ENCODE measurements around the gene KLHL3. TPM values are rescaled to one million over a fixed set of nuclear protein-coding genes. Genes with fewer than 3 reads are reported as not detected.

KLHL3 gene
- total and polyA plus RNA-seq, 9 of the 15 experiments (the other 6 are each of a cell fraction or from before 2014, with no cell fraction given): under 0.01 to 1.5 (median 0.22) TPM

DNA sequence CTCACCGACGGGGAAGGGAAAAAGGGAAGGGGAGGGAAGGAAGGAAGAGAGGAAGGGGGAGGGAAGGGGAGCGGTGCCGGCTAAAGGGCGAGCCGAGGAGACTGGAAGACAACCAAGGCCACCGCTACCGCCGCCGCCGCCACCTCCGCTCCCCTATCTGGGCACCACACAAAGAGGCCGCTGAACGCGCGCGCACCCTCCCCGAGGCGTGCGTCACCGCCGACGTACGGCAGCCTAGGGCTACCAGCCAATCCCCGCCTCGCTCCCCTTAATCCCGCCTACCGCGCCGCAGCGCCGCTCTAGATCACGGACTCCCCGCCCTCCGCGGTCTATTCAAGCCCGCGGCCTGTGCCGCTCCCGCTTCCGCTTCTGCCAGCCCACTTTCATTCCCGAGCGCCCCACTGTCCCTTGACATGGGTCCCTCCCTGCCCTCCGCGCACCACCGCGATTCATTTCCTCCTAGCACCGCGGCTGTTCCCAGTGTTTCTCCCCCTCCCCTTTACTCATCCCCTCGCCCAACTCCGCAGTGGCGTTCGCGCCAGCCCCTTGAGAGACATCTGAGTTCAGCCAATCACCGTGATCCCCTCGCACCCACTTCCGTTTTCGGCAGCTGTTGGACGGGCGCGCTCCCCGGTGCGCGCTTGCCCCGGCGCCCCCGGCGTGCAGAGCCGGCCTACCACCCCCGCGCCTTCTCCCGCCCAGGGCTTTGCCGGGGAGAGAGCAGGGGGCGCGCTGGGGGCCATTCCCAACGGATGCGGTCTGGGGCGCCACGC is 18.5 kb upstream of the KLHL3 start, which contains the start of gene HNRNPA0 (continued):
- no peak for TF ChIP-seq GTF2A2 (tag; IDR thresholded peaks at IDR 0.05)
- TF ChIP-seq PHF8 (IDR thresholded peaks at IDR 0.05; ENCODE audit: borderline replicate concordance, low read length): peak; percentile 84
- TF ChIP-seq, protein P1, sequence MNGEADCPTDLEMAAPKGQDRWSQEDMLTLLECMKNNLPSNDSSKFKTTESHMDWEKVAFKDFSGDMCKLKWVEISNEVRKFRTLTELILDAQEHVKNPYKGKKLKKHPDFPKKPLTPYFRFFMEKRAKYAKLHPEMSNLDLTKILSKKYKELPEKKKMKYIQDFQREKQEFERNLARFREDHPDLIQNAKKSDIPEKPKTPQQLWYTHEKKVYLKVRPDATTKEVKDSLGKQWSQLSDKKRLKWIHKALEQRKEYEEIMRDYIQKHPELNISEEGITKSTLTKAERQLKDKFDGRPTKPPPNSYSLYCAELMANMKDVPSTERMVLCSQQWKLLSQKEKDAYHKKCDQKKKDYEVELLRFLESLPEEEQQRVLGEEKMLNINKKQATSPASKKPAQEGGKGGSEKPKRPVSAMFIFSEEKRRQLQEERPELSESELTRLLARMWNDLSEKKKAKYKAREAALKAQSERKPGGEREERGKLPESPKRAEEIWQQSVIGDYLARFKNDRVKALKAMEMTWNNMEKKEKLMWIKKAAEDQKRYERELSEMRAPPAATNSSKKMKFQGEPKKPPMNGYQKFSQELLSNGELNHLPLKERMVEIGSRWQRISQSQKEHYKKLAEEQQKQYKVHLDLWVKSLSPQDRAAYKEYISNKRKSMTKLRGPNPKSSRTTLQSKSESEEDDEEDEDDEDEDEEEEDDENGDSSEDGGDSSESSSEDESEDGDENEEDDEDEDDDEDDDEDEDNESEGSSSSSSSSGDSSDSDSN (IDR thresholded peaks at IDR 0.05; ENCODE audit: borderline replicate concordance in 1 of 2, low read depth in 2 of 2, low read length in 2 of 2): peak in 1 of 2 experiments; percentile 75; a peak in 1 of 4 replicates
- TF ChIP-seq, protein P2, sequence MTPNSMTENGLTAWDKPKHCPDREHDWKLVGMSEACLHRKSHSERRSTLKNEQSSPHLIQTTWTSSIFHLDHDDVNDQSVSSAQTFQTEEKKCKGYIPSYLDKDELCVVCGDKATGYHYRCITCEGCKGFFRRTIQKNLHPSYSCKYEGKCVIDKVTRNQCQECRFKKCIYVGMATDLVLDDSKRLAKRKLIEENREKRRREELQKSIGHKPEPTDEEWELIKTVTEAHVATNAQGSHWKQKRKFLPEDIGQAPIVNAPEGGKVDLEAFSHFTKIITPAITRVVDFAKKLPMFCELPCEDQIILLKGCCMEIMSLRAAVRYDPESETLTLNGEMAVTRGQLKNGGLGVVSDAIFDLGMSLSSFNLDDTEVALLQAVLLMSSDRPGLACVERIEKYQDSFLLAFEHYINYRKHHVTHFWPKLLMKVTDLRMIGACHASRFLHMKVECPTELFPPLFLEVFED (CRISPR knock-in tag; conservative IDR thresholded peaks at IDR 0.05): peak; percentile 81
- peak; percentile 84 for TF ChIP-seq MYC (IDR thresholded peaks at IDR 0.05; ENCODE audit: low read depth, low read length)
- TF ChIP-seq MYC (CRISPR knock-in tag; IDR thresholded peaks at IDR 0.05; ENCODE audit: borderline replicate concordance, low read depth): peak; percentile 69; the same call in 1 of the 2 replicates
- TF ChIP-seq CHD2 (IDR thresholded peaks at IDR 0.05; ENCODE audit: low read depth, low read length): 0 out of 2 replicates have a peak, but pooled peaks have one; percentile 6
- no peak for TF ChIP-seq ZNF174 (CRISPR knock-in tag; IDR thresholded peaks at IDR 0.05)
- no peak for TF ChIP-seq ARID3A (IDR thresholded peaks at IDR 0.05; ENCODE audit: borderline replicate concordance, low read depth, low read length)
- 0 out of 2 replicates have a peak, but pooled peaks have one; percentile 31 for TF ChIP-seq ZNF75A (CRISPR knock-in tag; IDR thresholded peaks at IDR 0.05)
- no peak for TF ChIP-seq ERF (CRISPR knock-in tag; IDR thresholded peaks at IDR 0.05)
- TF ChIP-seq RFX7 (CRISPR knock-in tag; IDR thresholded peaks at IDR 0.05): no peak
- TF ChIP-seq KLF13 (tag; IDR thresholded peaks at IDR 0.05; ENCODE audit: borderline replicate concordance, low read depth): no peak
- TF ChIP-seq TCF15 (CRISPR knock-in tag; IDR thresholded peaks at IDR 0.05): no peak
- TF ChIP-seq TCF7L2 (IDR thresholded peaks at IDR 0.05; ENCODE audit: low read depth, low read length): no peak
- no peak for TF ChIP-seq ZHX1 (conservative IDR thresholded peaks at IDR 0.05; ENCODE audit: low read length)
- no peak for TF ChIP-seq BACH1 (tag; IDR thresholded peaks at IDR 0.05)
- 0 out of 2 replicates have a peak, but pooled peaks have one; percentile 15 for TF ChIP-seq ZNF76 (CRISPR knock-in tag; IDR thresholded peaks at IDR 0.05; ENCODE audit: borderline replicate concordance)
- TF ChIP-seq EGR1 (conservative IDR thresholded peaks at IDR 0.05): peak; percentile 95
